ENCODE measurements around the gene STIM1.

The STIM1 gene

GRCh38 chr11:3956038-3956437 lies 100.6 kb downstream of the STIM1 start:
- Histone ChIP-seq H3K4me3 (no peak overlapping the region), H3K27ac (no peak overlapping the region)
- no peak for TF ChIP-seq CTCF (IDR thresholded peaks at IDR 0.05)
- DNase-seq (ENCODE audit: low spot score) = no peak

DNA sequence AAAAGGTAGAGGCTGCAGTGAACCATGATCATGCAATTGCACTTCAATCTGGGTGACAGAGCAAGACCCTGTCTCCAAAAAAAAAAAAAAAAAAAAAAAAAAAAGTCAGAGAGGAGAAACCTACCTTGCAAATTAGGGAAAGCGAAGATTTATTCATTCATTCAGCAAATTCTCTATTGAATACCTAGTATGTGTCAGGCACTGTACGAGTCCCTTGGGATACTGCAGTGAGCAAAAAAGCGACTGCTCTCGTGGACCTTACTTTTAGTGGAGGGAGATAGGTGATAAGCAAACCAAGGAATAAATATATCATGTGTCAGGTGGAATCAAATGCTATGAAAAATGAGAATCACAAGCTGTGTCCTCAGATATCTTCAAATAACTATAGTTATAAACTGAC lies 101.3 kb downstream of the STIM1 start:
- no peak for TF ChIP-seq CTCF (IDR thresholded peaks at IDR 0.05)
- DNase-seq (ENCODE audit: low spot score) = no peak
- Histone ChIP-seq H3K4me3 (no peak overlapping the region), H3K27ac (no peak overlapping the region)

DNA sequence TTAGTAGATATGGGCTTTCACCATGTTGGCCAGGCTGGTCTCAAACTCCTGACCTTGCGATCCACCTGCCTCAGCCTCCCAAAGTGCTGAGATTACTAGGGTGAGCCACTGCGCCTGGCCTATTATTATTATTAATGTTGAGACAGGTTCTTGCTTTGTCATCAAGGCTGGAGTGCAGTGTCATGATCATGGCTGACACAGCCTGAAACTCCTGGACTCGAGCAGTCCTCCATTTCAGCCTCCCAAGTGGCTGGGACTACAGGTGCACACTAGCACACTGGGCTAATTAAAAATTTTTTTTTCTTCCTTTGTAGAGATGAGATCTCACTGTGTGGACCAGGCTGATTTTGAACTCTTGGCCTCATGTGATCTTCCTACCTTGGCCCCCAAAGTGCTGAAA lies 102.0 kb downstream of the STIM1 start:
- H3K4me3 ChIP-seq = no peak overlapping the region
- no peak overlapping the region for H3K27ac ChIP-seq
- TF ChIP-seq CTCF (IDR thresholded peaks at IDR 0.05) = no peak
- DNase-seq (ENCODE audit: low spot score) = no peak

DNA sequence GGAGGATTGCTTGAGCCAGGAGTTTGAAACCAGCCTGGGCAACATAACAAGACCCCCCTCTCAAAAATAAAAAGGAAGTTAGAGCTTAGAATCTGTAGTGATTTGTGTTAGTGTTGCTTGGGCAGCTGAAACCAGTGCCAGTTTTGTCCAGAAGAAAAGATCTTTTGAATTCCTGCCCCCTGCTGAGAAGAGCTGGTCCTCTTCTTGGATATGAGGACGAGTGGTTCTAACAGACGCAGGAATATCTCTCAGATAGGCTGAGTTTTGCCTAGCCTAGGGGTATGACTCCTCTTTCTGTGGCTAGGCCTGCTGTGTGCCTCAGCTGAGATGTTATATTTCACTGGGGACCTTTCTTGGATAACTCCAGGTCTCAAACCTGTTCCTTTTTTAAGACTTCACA lies 102.8 kb downstream of the STIM1 start:
- no peak for DNase-seq (ENCODE audit: low spot score)
- TF ChIP-seq CTCF (IDR thresholded peaks at IDR 0.05) = no peak
- H3K27ac ChIP-seq = no peak overlapping the region

GRCh38 chr11:3959015-3959902 lies 103.8 kb downstream of the STIM1 start:
- Histone ChIP-seq H3K27ac (no peak overlapping the region), H3K4me3 (no peak overlapping the region)
- no peak for DNase-seq (ENCODE audit: low spot score)
- no peak for TF ChIP-seq CTCF (IDR thresholded peaks at IDR 0.05)

More for the DNA sequence above, 102.8 kb downstream of the STIM1 start:
- no peak overlapping the region for H3K4me3 ChIP-seq

DNA sequence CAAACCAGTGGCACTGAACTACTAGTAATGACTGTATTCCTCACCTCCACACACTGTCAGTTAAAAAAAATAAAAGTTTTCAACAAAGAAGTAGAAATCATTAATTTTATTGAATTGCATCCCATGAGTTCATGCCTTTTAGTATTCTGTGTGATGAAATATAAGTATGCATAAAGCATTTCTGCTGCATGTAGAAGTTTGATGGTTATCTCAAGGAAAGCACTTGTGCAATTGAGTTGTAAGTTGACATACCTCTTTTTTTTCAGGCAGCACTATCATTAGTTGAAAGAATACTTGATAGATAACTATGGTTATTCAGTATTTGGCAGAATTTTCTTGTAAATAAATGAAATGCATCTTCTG lies 104.4 kb downstream of the STIM1 start:
- no peak for DNase-seq (ENCODE audit: low spot score)
- TF ChIP-seq CTCF (IDR thresholded peaks at IDR 0.05) = no peak
- no peak overlapping the region for H3K27ac ChIP-seq
- H3K4me3 ChIP-seq = no peak overlapping the region

DNA sequence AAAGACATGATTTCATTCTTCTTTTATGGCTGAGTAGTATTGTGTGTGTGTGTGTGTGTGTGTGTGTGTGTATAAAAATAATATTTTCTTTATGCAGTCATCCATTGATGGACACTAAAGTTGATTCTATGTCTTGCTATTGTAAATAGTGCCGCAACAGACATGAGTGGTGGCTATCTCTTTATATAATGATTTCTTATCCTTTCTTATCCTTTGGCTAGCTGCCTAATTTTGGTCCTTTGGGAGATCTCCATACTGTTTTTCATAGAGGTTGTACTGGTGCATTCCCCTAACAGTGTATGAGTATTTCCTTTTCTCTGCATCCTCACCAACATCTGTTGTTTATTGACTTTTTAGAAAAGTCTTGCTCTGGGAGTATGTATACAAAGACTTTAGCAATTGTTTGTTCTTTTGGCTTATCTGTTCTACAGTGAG lies 107.0 kb downstream of the STIM1 start:
- Histone ChIP-seq H3K4me3 (no peak overlapping the region), H3K27ac (no peak overlapping the region)
- no peak for TF ChIP-seq CTCF (IDR thresholded peaks at IDR 0.05)
- DNase-seq (ENCODE audit: low spot score) = no peak

Data from coronary artery (tissue), 2 donors.